Measurements from ENCODE around the gene NACA. TPM values are rescaled to one million over a fixed set of nuclear protein-coding genes. Genes with fewer than 3 reads are reported as not detected.
"Not testable (repeated sequence)": the region's sequence is repeated elsewhere in the genome, so short reads cannot be mapped to it uniquely, and the experiment has no call there.

NACA gene
- total RNA-seq, 1 donor from 2014 or later = 910 TPM

DNA sequence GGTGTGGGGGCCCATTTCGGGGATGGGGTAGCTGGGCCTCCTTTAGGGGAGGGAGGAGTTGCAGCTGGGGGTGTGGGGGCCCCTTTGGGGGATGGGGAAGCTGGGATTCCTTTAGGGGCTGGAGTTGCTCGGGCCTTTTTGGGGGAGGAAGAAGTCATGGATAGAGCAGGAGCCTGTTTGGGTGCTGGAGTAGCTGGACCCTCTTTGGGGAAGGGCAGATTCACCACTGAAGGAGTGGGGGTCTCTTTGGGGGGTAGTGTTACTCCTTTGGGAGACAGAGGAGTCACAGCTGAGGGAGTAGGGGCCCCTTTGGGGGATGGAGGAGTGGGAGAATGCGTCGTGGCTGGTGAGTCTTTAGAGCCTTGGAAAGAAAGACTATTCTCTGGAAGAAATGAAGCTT is 6.5 kb downstream of the NACA start:
- Histone ChIP-seq H3K27ac (ENCODE audit: low read depth, low read length) (no peak overlapping the region), H3K4me3 (ENCODE audit: low read length in 3 of 3) (no peak overlapping the region), H3K4me1 (ENCODE audit: control insufficient read depth in 3 of 3, insufficient read depth in 3 of 3, low read length in 3 of 3) (peaks cover 61 to 74% (median 68%) of the 10 kb centered on the region in 3 donors), H3K36me3 (ENCODE audit: control insufficient read depth in 3 of 3, insufficient read depth in 3 of 3, low read length in 3 of 3) (peaks cover 29 to 41% (median 36%) of the 10 kb centered on the region in 3 donors), H3K27me3 (ENCODE audit: control insufficient read depth in 3 of 3, insufficient read depth in 3 of 3, low read length in 3 of 3) (no peaks in the 10 kb centered on the region), H3K9me3 (ENCODE audit: control insufficient read depth in 3 of 3, low read length in 3 of 3) (no peaks in the 10 kb centered on the region), H3K9ac (ENCODE audit: low read depth in 1 of 3, low read length in 3 of 3) (peak overlapping the region in 2 of 3 donors; percentile 2 to 33)

DNA sequence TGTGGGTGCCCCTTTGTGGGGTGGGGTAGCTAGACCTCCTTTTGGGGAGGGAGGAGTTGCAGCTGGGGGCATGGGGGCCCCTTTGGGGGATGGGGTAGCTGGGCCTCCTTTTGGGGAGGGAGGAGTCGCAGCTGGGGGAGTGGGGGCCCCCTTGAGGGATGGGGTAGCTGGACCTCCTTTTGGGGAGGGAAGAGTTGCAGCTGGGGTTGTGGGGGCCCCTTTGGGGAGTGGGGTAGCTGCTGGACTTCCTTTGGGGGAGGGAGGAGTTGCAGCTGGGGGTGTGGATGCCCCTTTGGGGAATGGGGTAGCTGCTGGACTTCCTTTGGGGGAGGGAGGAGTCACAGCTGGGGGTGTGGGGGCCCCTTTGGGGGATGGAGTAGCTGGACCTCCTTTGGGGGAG is 7.0 kb downstream of the NACA start:
- Histone ChIP-seq H3K27ac (ENCODE audit: low read depth, low read length) (no peak overlapping the region), H3K4me3 (ENCODE audit: low read length in 3 of 3) (no peak overlapping the region), H3K27me3 (ENCODE audit: control insufficient read depth in 3 of 3, insufficient read depth in 3 of 3, low read length in 3 of 3) (no peaks in the 10 kb centered on the region), H3K9ac (ENCODE audit: low read depth in 1 of 3, low read length in 3 of 3) (no peak overlapping the region), H3K4me1 (ENCODE audit: control insufficient read depth in 3 of 3, insufficient read depth in 3 of 3, low read length in 3 of 3) (peaks cover 59 to 75% (median 66%) of the 10 kb centered on the region in 3 donors), H3K9me3 (ENCODE audit: control insufficient read depth in 3 of 3, low read length in 3 of 3) (no peaks in the 10 kb centered on the region), H3K36me3 (ENCODE audit: control insufficient read depth in 3 of 3, insufficient read depth in 3 of 3, low read length in 3 of 3) (peaks cover 34 to 45% (median 41%) of the 10 kb centered on the region in 3 donors)

- no peak overlapping the region for H3K27ac ChIP-seq (ENCODE audit: low read depth, low read length)
- peaks cover 49 to 66% (median 57%) of the 10 kb centered on the region in 3 donors for H3K4me1 ChIP-seq (ENCODE audit: control insufficient read depth in 3 of 3, insufficient read depth in 3 of 3, low read length in 3 of 3)
- H3K4me3 ChIP-seq (ENCODE audit: low read length in 3 of 3) = no peak overlapping the region
Observed at GRCh38 chr12:56716933-56717880, 7.9 kb downstream of the NACA start.

DNA sequence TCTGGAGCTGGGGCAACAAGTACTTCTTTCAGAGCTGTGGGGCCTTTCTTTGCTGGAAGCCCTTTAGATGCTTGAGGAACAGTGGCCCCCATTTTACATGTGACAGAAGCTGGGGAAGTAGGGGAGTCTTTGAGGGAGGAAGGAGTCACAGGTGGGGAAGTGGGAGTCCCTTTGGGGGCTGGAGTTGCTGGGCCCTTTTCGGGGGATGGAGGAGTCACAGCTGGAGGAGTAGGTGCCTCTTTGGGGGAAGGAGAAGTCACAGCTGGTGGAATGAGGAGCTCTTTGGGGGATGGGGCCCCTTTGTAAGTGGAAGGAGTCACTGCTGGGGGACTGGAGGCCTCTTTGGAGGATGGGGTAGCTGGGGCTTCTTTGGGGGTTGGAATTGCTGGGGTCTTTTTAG is 8.6 kb downstream of the NACA start:
- H3K36me3 ChIP-seq (ENCODE audit: control insufficient read depth in 3 of 3, insufficient read depth in 3 of 3, low read length in 3 of 3) = peaks cover 42 to 53% (median 49%) of the 10 kb centered on the region in 3 donors
- H3K4me1 ChIP-seq (ENCODE audit: control insufficient read depth in 3 of 3, insufficient read depth in 3 of 3, low read length in 3 of 3) = peaks cover 42 to 58% (median 49%) of the 10 kb centered on the region in 3 donors
- H3K27me3 ChIP-seq (ENCODE audit: control insufficient read depth in 3 of 3, insufficient read depth in 3 of 3, low read length in 3 of 3) = no peaks in the 10 kb centered on the region
- H3K9ac ChIP-seq (ENCODE audit: low read depth in 1 of 3, low read length in 3 of 3) = peak overlapping the region in 1 of 3 donors; percentile 13
- no peaks in the 10 kb centered on the region for H3K9me3 ChIP-seq (ENCODE audit: control insufficient read depth in 3 of 3, low read length in 3 of 3)
- no peak overlapping the region for H3K4me3 ChIP-seq (ENCODE audit: low read length in 3 of 3)
- no peak overlapping the region for H3K27ac ChIP-seq (ENCODE audit: low read depth, low read length)

More at GRCh38 chr12:56716933-56717880, 7.9 kb downstream of the NACA start:
- no peaks in the 10 kb centered on the region for H3K27me3 ChIP-seq (ENCODE audit: control insufficient read depth in 3 of 3, insufficient read depth in 3 of 3, low read length in 3 of 3)
- H3K9me3 ChIP-seq (ENCODE audit: control insufficient read depth in 3 of 3, low read length in 3 of 3) = no peaks in the 10 kb centered on the region
- H3K36me3 ChIP-seq (ENCODE audit: control insufficient read depth in 3 of 3, insufficient read depth in 3 of 3, low read length in 3 of 3) = peaks cover 40 to 55% (median 48%) of the 10 kb centered on the region in 3 donors
- no peak overlapping the region for H3K9ac ChIP-seq (ENCODE audit: low read depth in 1 of 3, low read length in 3 of 3)

DNA sequence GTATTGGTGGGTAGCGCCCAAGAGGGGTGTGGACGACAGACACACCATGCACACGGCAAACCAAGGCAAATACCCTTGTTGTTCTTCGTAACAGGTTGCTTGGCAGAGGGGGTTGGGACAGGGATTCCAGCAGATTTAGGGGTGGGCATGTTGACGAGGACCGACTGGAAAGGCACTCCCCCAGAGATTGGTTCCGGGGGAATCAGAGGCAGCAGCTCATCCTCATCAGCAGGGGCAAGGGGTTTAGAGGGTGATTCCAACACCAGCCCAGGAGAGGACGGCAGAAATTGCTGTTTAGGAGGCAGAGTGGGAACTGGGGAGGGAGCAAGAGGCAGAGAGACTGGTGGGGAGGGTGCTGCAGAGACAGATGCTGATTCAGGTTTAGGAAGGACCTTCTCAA is 9.3 kb downstream of the NACA start:
- H3K27me3 ChIP-seq (ENCODE audit: control insufficient read depth in 3 of 3, insufficient read depth in 3 of 3, low read length in 3 of 3) = no peaks in the 10 kb centered on the region
- peaks cover 37 to 50% (median 47%) of the 10 kb centered on the region in 3 donors for H3K36me3 ChIP-seq (ENCODE audit: control insufficient read depth in 3 of 3, insufficient read depth in 3 of 3, low read length in 3 of 3)
- H3K4me1 ChIP-seq (ENCODE audit: control insufficient read depth in 3 of 3, insufficient read depth in 3 of 3, low read length in 3 of 3) = peaks cover 35 to 51% (median 43%) of the 10 kb centered on the region in 3 donors
- H3K9ac ChIP-seq (ENCODE audit: low read depth in 1 of 3, low read length in 3 of 3) = no peak overlapping the region
- no peaks in the 10 kb centered on the region for H3K9me3 ChIP-seq (ENCODE audit: control insufficient read depth in 3 of 3, low read length in 3 of 3)
- H3K27ac ChIP-seq (ENCODE audit: low read depth, low read length) = no peak overlapping the region
- H3K4me3 ChIP-seq (ENCODE audit: low read length in 3 of 3) = peak overlapping the region in 1 of 3 donors; percentile 3

GRCh38 chr12:56714431-56714929 is 10.6 kb downstream of the NACA start:
- peaks cover 30 to 46% (median 39%) of the 10 kb centered on the region in 3 donors for H3K36me3 ChIP-seq (ENCODE audit: control insufficient read depth in 3 of 3, insufficient read depth in 3 of 3, low read length in 3 of 3)
- H3K9ac ChIP-seq (ENCODE audit: low read depth in 1 of 3, low read length in 3 of 3) = no peak overlapping the region
- H3K9me3 ChIP-seq (ENCODE audit: control insufficient read depth in 3 of 3, low read length in 3 of 3) = no peaks in the 10 kb centered on the region
- H3K4me3 ChIP-seq (ENCODE audit: low read length in 3 of 3) = no peak overlapping the region
- peaks cover 22 to 38% (median 30%) of the 10 kb centered on the region in 3 donors for H3K4me1 ChIP-seq (ENCODE audit: control insufficient read depth in 3 of 3, insufficient read depth in 3 of 3, low read length in 3 of 3)
- no peak overlapping the region for H3K27ac ChIP-seq (ENCODE audit: low read depth, low read length)
- H3K27me3 ChIP-seq (ENCODE audit: control insufficient read depth in 3 of 3, insufficient read depth in 3 of 3, low read length in 3 of 3) = no peaks in the 10 kb centered on the region

DNA sequence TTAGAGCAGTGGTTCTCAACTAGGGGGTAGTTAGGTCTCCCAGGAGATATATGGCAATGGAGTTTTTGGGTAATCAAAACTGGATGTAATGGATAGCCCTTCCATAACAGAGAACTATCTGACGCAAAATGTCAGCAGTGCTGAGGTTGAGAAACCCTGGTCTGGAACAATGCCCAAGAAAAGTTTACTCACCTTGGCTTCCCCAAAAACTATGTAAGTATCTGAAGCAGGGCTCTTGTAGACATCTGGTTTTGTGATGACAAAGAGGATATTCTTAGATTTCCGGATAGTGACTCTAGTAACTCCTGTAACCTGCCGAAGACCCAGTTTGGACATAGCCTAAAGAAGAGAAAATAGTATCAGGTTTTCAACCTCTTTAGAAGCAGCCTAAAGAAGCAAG is 11.8 kb downstream of the NACA start:
- H3K9ac ChIP-seq (ENCODE audit: low read depth in 1 of 3, low read length in 3 of 3) = no peak overlapping the region
- H3K27ac ChIP-seq (ENCODE audit: low read depth, low read length) = no peak overlapping the region
- H3K9me3 ChIP-seq (ENCODE audit: control insufficient read depth in 3 of 3, low read length in 3 of 3) = no peaks in the 10 kb centered on the region
- H3K4me3 ChIP-seq (ENCODE audit: low read length in 3 of 3) = no peak overlapping the region
- H3K27me3 ChIP-seq (ENCODE audit: control insufficient read depth in 3 of 3, insufficient read depth in 3 of 3, low read length in 3 of 3) = no peaks in the 10 kb centered on the region
- H3K4me1 ChIP-seq (ENCODE audit: control insufficient read depth in 3 of 3, insufficient read depth in 3 of 3, low read length in 3 of 3) = peaks cover 12 to 29% (median 20%) of the 10 kb centered on the region in 3 donors
- peaks cover 26 to 38% (median 34%) of the 10 kb centered on the region in 3 donors for H3K36me3 ChIP-seq (ENCODE audit: control insufficient read depth in 3 of 3, insufficient read depth in 3 of 3, low read length in 3 of 3)

GRCh38 chr12:56709759-56710376 is 15.2 kb downstream of the NACA start:
- H3K27me3 ChIP-seq (ENCODE audit: control insufficient read depth in 3 of 3, insufficient read depth in 3 of 3, low read length in 3 of 3) = no peaks in the 10 kb centered on the region
- H3K4me3 ChIP-seq (ENCODE audit: low read length in 3 of 3) = no peak overlapping the region
- H3K9me3 ChIP-seq (ENCODE audit: control insufficient read depth in 3 of 3, low read length in 3 of 3) = no peaks in the 10 kb centered on the region
- peaks cover 22 to 31% (median 24%) of the 10 kb centered on the region in 3 donors for H3K36me3 ChIP-seq (ENCODE audit: control insufficient read depth in 3 of 3, insufficient read depth in 3 of 3, low read length in 3 of 3)
- H3K27ac ChIP-seq (ENCODE audit: low read depth, low read length) = no peak overlapping the region
- H3K9ac ChIP-seq (ENCODE audit: low read depth in 1 of 3, low read length in 3 of 3) = no peak overlapping the region
- peaks cover 3 to 8% (median 4%) of the 10 kb centered on the region in 3 donors for H3K4me1 ChIP-seq (ENCODE audit: control insufficient read depth in 3 of 3, insufficient read depth in 3 of 3, low read length in 3 of 3)

GRCh38 chr12:56704522-56704921 is 20.6 kb downstream of the NACA start:
- not testable (repeated sequence) for H3K4me1 ChIP-seq (ENCODE audit: control insufficient read depth in 3 of 3, insufficient read depth in 3 of 3, low read length in 3 of 3); H3K27ac ChIP-seq (ENCODE audit: low read depth, low read length); H3K36me3 ChIP-seq (ENCODE audit: control insufficient read depth in 3 of 3, insufficient read depth in 3 of 3, low read length in 3 of 3)

More at GRCh38 chr12:56704522-56704921, 20.6 kb downstream of the NACA start:
- not testable (repeated sequence) for H3K4me3 ChIP-seq (ENCODE audit: low read length in 3 of 3); H3K9ac ChIP-seq (ENCODE audit: low read depth in 1 of 3, low read length in 3 of 3); H3K9me3 ChIP-seq (ENCODE audit: control insufficient read depth in 3 of 3, low read length in 3 of 3); H3K27me3 ChIP-seq (ENCODE audit: control insufficient read depth in 3 of 3, insufficient read depth in 3 of 3, low read length in 3 of 3)
